ENCODE results near the gene DRAM1. TPM values are rescaled to one million over a fixed set of nuclear protein-coding genes. Genes with fewer than 3 reads are reported as not detected.

The DRAM1 gene
- total and polyA plus RNA-seq, 10 of the 15 experiments (the other 5 are each of a cell fraction or from before 2014, with no cell fraction given): 22.4 to 91.5 (median 41.4) TPM

DNA sequence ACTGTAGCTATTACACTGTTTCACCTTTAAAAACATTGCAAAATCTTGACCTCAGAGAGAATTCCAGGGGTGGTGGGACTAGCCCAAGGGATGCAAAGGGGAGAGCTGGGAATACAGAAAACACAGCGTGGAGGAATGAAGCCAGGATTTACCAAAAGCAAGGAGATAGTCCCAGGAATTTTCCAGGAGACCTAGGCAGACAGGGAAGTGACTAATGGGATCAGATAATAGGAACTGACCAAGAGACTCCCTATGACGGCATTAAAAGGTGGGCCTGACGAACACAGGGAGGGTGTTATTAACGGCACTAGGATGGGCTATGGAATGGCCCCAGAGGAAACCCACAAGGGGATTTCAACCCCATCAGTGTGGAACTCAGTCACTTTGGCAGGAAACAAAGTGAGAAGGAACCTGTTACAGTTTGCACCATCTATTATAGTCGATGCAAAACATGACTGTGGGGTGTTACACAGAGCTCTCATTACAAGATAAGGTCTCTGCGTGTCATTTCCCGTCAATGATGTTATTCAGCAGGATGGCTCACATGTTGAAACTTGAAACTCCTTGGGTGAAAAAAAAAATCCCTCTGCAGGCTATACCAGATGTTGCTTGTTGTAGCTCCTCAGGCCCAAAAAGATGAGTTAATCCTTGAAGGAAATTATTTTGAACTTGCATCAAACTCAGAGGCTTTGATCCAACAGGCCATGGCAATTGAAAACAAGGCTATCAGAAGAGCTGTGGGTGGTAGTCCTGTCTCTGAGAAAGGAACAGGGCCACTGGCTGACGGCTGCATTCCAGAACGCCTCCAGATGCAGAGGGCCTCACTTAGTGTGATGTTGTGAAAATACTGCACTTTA lies 58.7 kb downstream of the DRAM1 start (continued):
- TF ChIP-seq, protein P1, sequence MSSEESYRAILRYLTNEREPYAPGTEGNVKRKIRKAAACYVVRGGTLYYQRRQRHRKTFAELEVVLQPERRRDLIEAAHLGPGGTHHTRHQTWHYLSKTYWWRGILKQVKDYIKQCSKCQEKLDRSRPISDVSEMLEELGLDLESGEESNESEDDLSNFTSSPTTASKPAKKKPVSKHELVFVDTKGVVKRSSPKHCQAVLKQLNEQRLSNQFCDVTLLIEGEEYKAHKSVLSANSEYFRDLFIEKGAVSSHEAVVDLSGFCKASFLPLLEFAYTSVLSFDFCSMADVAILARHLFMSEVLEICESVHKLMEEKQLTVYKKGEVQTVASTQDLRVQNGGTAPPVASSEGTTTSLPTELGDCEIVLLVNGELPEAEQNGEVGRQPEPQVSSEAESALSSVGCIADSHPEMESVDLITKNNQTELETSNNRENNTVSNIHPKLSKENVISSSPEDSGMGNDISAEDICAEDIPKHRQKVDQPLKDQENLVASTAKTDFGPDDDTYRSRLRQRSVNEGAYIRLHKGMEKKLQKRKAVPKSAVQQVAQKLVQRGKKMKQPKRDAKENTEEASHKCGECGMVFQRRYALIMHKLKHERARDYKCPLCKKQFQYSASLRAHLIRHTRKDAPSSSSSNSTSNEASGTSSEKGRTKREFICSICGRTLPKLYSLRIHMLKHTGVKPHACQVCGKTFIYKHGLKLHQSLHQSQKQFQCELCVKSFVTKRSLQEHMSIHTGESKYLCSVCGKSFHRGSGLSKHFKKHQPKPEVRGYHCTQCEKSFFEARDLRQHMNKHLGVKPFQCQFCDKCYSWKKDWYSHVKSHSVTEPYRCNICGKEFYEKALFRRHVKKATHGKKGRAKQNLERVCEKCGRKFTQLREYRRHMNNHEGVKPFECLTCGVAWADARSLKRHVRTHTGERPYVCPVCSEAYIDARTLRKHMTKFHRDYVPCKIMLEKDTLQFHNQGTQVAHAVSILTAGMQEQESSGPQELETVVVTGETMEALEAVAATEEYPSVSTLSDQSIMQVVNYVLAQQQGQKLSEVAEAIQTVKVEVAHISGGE (CRISPR knock-in tag; IDR thresholded peaks at IDR 0.05): peak; percentile 30; the same call in 1 of the 2 replicates
- peak; percentile 79; the same call in 1 of the 2 replicates for TF ChIP-seq MXI1 (IDR thresholded peaks at IDR 0.05; ENCODE audit: low read depth, low read length)
- TF ChIP-seq RAD51 (IDR thresholded peaks at IDR 0.05): no peak
- TF ChIP-seq, protein P2, sequence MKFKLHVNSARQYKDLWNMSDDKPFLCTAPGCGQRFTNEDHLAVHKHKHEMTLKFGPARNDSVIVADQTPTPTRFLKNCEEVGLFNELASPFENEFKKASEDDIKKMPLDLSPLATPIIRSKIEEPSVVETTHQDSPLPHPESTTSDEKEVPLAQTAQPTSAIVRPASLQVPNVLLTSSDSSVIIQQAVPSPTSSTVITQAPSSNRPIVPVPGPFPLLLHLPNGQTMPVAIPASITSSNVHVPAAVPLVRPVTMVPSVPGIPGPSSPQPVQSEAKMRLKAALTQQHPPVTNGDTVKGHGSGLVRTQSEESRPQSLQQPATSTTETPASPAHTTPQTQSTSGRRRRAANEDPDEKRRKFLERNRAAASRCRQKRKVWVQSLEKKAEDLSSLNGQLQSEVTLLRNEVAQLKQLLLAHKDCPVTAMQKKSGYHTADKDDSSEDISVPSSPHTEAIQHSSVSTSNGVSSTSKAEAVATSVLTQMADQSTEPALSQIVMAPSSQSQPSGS (IDR thresholded peaks at IDR 0.05; ENCODE audit: low read length): peak; percentile 96
- TF ChIP-seq SP1 (IDR thresholded peaks at IDR 0.05; ENCODE audit: low read depth, low read length): peak; percentile 63
- peak; percentile 94 for TF ChIP-seq NFIC (IDR thresholded peaks at IDR 0.05; ENCODE audit: low read depth, low read length)
- peak; percentile 68; the same call in 1 of the 2 replicates for TF ChIP-seq IRF4 (IDR thresholded peaks at IDR 0.05; ENCODE audit: low read depth, low read length)
